GM19099 (cell line): ENCODE measurements around the gene USP6NL.

Experiments used
- POLR2A ChIP-seq: IDR thresholded peaks from 3 replicates; pipeline ENCODE4 v1.6.1; 2011; ENCODE audit warnings: low read depth; ENCODE audit not compliant: insufficient read length; ENCODE audit errors: extremely low read depth

The USP6NL gene

GRCh38 chr10:11588873-11589574, 22.4 kb downstream of the USP6NL start:
- no peak for TF ChIP-seq POLR2A

GRCh38 chr10:11587722-11588259, 23.7 kb downstream of the USP6NL start:
- TF ChIP-seq POLR2A, result no peak

DNA sequence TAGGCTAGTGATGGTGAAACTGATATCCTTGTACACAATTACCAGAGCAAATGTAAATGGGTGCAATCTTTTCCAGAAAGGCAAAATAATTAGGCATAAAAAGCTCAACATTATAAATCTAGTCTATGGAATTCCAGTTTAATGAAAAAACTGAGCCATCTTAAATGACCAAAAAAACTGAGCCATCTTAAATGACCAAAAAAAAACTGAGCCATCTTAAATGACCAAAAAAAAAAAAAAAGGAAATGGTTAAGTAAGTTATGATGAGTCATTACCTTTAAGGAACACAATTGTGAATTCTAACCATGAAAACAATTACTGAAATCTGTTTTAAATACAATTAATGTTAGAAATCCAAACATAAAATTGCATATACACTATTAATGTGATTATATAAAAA, 25.3 kb downstream of the USP6NL start:
- TF ChIP-seq POLR2A, result no peak

GRCh38 chr10:11581213-11581612, 30.2 kb downstream of the USP6NL start:
- TF ChIP-seq POLR2A, result no peak

DNA sequence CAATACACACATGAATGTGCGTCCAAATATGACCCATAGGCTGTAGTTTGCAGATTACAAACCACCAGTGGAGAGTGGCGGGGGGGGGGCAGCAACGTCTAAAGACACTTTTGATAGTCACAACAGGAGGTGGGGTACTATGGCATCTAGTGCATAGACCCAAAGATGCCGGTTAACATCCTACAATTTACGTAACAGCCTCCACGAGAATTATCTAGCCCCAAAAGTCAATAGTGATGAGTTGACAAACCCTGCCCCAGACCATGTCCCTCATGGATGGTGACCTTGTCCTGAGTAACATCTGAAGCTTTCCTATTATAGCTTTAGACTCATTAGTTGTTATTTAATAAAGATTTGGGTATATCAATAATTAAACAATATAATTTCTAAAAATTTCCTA, 31.6 kb downstream of the USP6NL start:
- no peak for TF ChIP-seq POLR2A

DNA sequence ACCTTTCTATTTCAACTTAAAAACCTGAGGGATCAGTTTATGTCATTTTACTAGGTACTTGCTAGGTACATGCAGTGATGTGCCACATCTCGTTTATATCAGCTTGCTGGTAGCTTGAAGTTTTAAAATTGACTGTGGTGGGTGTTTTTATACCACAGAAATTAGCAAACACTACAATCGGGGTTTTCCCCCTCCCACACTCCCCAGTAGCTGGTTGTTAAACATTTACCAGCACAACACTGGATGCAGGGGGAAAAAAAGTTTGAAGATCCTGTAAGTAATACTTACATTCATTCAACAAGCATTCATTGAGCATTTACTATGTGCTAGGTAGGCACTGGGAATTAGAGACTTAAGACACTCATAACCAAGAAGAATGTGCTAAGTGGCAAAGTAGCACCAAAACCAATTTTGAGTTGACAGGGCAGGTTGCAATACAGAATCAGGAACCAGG, 32.6 kb downstream of the USP6NL start:
- TF ChIP-seq POLR2A, result no peak

GRCh38 chr10:11576092-11576809, 35.2 kb downstream of the USP6NL start:
- TF ChIP-seq POLR2A, result no peak

DNA sequence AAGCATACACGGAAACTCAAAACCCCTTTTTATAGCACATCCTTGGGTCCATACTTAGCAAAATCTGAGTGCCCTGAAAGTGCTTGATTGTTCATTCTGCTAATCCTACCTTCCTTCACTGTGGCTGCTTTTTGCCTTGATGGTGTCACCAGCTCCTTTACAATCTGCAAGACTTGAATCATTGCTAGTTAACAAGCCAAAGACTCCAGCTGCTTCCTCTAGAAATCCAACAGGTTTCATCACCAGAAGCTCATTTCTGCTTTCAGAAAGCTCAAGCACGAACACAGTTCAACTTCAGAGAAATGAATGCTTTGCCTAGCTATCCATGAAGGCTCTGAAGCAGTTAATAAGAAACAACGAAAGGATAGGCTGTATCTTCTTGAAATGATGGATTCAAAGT, 38.0 kb downstream of the USP6NL start:
- TF ChIP-seq POLR2A, result no peak

DNA sequence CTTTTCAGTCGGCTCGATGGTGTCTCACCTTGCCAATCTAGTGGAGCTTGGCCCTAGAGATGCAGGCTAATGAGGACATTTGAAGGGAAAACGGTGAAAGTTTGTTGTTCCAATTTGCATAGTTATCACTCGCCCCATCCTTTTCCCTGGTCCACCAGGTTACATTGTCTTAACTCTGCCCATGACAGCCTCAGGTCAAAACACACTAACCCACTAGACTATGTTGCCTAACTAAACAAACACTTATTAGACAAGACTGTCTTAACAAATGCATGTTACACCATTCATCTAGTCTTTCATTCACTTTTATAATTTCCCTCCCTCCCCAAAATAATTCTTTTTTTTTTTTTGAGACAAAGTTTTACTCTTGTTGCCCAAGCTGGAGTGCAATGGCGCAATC, 40.7 kb downstream of the USP6NL start:
- no peak for TF ChIP-seq POLR2A

GRCh38 chr10:11569471-11569870, 42.0 kb downstream of the USP6NL start:
- TF ChIP-seq POLR2A, result no peak

GRCh38 chr10:11568578-11568977, 42.9 kb downstream of the USP6NL start:
- no peak for TF ChIP-seq POLR2A

- TF ChIP-seq POLR2A, result no peak
Observed at GRCh38 chr10:11564741-11565140, 46.7 kb downstream of the USP6NL start.

DNA sequence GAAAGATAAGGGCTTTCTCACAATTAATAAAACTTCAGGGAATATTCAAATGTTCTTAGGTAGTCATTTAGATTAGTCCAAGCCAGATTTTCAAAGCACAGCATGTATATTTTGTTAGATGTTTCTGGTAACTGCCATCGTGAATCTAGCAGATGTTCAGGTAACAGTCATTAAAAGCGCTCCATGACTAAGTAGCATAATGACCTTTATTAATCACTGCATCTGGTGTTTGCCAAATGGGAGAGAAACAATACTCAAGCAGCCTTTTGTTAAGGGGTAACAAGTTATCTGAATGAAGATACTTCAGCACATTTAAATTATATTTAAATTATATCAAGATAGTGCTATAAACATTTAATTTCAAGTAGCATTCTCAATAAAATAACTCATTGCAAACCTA, 47.5 kb downstream of the USP6NL start:
- TF ChIP-seq POLR2A, result no peak

DNA sequence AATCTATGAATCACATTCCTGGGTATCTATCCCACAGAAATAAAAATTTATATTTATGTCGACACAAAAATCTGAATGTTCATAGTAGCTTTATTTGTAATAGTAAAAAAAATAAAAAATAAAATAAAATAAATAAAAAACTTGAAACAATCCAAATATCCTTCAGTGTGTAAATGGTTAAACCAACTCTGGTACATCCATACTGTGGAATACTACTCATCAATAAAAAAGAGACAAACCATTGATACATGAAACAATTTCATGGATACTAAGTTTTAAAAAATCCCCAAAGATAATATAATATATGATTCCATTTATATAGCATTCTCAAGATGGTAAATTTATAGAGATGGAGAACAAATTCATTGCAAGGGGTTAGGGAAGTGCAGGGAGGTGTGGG, 48.6 kb downstream of the USP6NL start:
- TF ChIP-seq POLR2A, result no peak

- TF ChIP-seq POLR2A, result no peak
Observed at GRCh38 chr10:11560076-11560709, 51.3 kb downstream of the USP6NL start.

DNA sequence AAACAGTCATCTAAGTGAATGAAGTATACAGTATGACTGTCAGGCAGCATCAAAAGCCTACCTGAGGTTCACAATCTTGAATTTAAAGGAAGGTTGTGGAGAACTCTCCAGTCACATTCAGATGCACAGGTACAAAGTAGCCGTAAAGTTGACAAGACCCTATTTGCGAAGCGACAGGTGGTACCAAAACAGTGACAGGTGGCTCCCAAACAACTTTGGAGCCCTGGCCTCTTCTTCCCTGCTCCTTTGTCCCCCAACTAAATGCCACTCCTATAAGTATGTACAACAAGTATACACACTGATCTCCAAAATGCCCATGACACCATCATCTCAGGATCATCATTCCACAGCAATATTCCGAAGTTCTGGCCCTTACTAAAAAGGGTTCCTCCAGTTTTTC, 53.5 kb downstream of the USP6NL start:
- TF ChIP-seq POLR2A, result no peak
